Stimulated activated CD4-positive, alpha-beta T cell treated with anti-CD3 and anti-CD28 coated beads, Interleukin-15, amount 100 ng/mL, for 1 hour (primary cell): ENCODE results near the gene MANBA.
"Not testable (repeated sequence)": the region's sequence is repeated elsewhere in the genome, so short reads cannot be mapped to it uniquely, and the experiment has no call there.

ENCODE experiments used
- DNase-seq, 2 donors: peaks; one replicate each; pipeline ENCODE4 v3.0.0-alpha.2; 2020; ENCODE audit warnings: low read depth in 1 of 2, low spot score in 1 of 2

Gene MANBA

GRCh38 chr4:102764901-102765300, 4.1 kb upstream of the MANBA start:
- DNase-seq: no peak

- no peak for DNase-seq
Observed at GRCh38 chr4:102761906-102762305, 1.1 kb upstream of the MANBA start.

- no peak for DNase-seq
Observed at GRCh38 chr4:102761296-102761701, 531 bp upstream of the MANBA start.

- DNase-seq: no peak
Observed at GRCh38 chr4:102759831-102760644, 730 bp downstream of the MANBA start.

- no peak for DNase-seq
Observed at GRCh38 chr4:102758241-102759160, 2.3 kb downstream of the MANBA start.

- DNase-seq: no peak
Observed at GRCh38 chr4:102757681-102758080, 3.1 kb downstream of the MANBA start.

GRCh38 chr4:102754044-102754443, 6.7 kb downstream of the MANBA start:
- DNase-seq: no peak

- no peak for DNase-seq
Observed at GRCh38 chr4:102751941-102752340, 8.8 kb downstream of the MANBA start.

- not testable (repeated sequence) for DNase-seq
Observed at GRCh38 chr4:102743352-102743751, 17.4 kb downstream of the MANBA start.

GRCh38 chr4:102738802-102739201, 22.0 kb downstream of the MANBA start:
- not testable (repeated sequence) for DNase-seq

GRCh38 chr4:102736636-102737549, 23.9 kb downstream of the MANBA start:
- DNase-seq: no peak

- no peak for DNase-seq
Observed at GRCh38 chr4:102735582-102735981, 25.2 kb downstream of the MANBA start.

GRCh38 chr4:102734591-102735385, 26.0 kb downstream of the MANBA start:
- no peak for DNase-seq

- DNase-seq: no peak
Observed at GRCh38 chr4:102734116-102734515, 26.7 kb downstream of the MANBA start.

GRCh38 chr4:102733084-102733483, 27.7 kb downstream of the MANBA start:
- no peak for DNase-seq

GRCh38 chr4:102732678-102733077, 28.1 kb downstream of the MANBA start:
- no peak for DNase-seq

GRCh38 chr4:102730968-102731533, 29.7 kb downstream of the MANBA start:
- DNase-seq: no peak

GRCh38 chr4:102729486-102729885, 31.3 kb downstream of the MANBA start:
- DNase-seq: not testable (repeated sequence)

- not testable (repeated sequence) for DNase-seq
Observed at GRCh38 chr4:102726919-102727318, 33.8 kb downstream of the MANBA start.

- no peak for DNase-seq
Observed at GRCh38 chr4:102726068-102726467, 34.7 kb downstream of the MANBA start.
